Measurements from ENCODE around the gene GIGYF1. TPM values are rescaled to one million over a fixed set of nuclear protein-coding genes. Genes with fewer than 3 reads are reported as not detected.

Gene GIGYF1
- total and polyA plus RNA-seq, 2 donors, result 17.1 to 27.2 TPM

DNA sequence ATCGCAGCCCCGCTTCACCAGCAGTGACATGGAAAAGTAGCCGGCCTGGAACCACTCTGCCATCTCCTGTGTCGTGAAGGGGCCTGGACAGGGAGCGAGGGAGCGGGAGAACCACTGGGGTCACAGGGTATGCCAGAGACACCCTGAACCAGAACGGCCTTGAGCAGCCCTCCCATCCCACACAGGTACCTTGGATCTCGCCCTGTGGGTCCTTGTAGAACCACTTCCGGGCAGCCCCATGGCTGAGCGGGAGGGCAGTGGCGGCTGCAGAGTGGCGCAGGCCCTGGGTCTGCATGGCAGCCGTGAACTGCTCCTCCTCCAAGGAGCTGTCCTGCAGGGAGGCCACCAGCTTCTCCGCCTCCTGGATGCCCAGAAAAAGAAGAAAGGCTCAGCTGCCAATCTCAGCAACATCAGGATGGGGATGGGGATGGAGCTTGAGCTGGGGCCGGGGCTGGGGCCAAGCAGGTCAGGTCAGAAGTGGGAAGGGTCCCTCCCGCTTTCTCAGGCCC is 9.5 kb downstream of the GIGYF1 start:
- no peak for DNase-seq (ENCODE audit: extremely low spot score)
- Histone ChIP-seq H3K4me3 (ENCODE audit: low read depth, low read length) (no peak overlapping the region), H3K27ac (ENCODE audit: low read depth) (no peak overlapping the region), H3K36me3 (ENCODE audit: insufficient read depth) (peaks cover 16% of the 10 kb centered on the region), H3K4me1 (ENCODE audit: insufficient read depth) (no peaks in the 10 kb centered on the region)
- 94% methylated on average over 16 of the region's 16 CpGs for WGBS

DNA sequence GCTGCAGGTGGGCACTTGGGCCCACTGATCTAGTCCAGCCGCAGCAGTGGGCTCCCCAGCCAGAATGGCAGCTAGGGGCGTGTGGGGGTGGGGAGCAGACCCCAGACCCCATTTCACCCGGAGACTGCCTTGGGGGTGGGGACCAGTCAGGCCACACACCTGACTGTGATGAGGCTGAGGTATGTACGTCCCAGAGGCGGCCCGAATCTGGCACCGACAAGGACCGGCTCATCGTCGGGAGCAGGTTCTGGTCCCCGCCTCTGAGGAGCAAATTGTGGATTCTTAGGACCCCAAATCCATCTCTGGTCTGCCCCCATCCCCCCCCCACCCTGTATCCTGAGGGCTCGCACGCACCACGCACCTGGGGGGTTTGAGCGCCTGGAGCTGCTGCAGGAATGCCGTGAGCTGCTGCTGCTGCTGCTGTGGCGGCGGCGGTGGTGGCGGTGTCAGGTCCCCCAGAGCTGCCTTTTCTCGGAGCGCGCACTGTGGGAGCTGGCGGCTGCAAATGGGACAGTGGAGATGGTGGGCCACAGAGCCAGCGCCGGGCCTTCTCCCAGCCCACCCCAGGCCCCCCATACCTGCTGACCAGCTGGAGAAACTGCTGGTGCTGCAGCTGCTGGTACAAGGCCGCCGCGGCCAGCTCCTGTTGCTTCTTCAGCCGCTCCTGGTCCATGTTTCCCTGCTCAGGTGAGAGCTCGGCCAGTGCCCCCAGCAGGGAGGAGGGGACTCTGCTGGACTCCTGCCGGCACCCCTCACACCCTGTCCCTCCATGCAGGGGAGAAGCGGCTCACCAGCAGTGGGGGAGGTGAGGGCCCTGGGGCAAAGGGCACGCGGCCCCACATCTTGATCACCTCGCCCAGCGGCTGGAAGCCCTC is 10.2 kb downstream of the GIGYF1 start:
- DNase-seq (ENCODE audit: extremely low spot score), result no peak
- Histone ChIP-seq H3K4me1 (ENCODE audit: insufficient read depth) (no peaks in the 10 kb centered on the region), H3K36me3 (ENCODE audit: insufficient read depth) (peaks cover 16% of the 10 kb centered on the region), H3K27ac (ENCODE audit: low read depth) (no peak overlapping the region), H3K4me3 (ENCODE audit: low read depth, low read length) (no peak overlapping the region)
- 92% methylated on average over 37 of the region's 37 CpGs for WGBS

DNA sequence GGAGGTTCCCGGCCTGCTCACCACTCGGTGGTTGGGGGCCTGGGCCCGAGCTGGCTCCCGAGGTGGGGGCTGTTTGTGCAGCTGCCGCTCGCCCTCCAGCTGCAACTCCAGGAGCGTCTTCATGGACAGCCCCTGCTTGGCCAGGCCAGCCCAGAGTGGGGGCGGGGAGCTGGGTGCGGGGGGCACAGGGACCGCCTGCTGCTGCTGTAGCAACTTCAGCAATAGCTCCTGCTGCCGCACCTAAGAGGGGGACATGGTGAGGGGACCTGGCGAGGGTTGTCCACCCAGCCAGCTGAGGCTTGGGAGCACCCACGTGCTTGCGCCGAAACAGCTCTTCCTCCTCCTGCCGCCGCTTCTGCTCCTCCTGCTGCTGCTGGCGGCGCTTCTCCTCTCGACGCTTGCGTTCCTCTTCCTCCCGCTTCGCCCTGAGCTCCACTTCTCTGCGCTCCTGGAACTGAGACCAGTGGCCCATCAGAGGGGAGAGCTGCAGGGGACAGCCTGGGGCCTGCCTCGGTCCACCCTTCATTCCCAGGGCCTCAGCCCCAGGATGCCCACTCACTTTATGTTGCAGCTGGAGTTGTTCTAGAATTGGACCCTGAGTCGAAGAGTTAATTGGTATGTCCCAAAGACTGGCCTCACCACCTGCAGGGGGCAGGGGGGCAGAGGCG is 10.9 kb downstream of the GIGYF1 start:
- 86% methylated on average over 28 of the region's 28 CpGs for WGBS
- no peak for DNase-seq (ENCODE audit: extremely low spot score)
- H3K4me3 ChIP-seq (ENCODE audit: low read depth, low read length), result no peak overlapping the region
- peaks cover 12% of the 10 kb centered on the region for H3K36me3 ChIP-seq (ENCODE audit: insufficient read depth)
- no peaks in the 10 kb centered on the region for H3K4me1 ChIP-seq (ENCODE audit: insufficient read depth)
- H3K27ac ChIP-seq (ENCODE audit: low read depth), result no peak overlapping the region

DNA sequence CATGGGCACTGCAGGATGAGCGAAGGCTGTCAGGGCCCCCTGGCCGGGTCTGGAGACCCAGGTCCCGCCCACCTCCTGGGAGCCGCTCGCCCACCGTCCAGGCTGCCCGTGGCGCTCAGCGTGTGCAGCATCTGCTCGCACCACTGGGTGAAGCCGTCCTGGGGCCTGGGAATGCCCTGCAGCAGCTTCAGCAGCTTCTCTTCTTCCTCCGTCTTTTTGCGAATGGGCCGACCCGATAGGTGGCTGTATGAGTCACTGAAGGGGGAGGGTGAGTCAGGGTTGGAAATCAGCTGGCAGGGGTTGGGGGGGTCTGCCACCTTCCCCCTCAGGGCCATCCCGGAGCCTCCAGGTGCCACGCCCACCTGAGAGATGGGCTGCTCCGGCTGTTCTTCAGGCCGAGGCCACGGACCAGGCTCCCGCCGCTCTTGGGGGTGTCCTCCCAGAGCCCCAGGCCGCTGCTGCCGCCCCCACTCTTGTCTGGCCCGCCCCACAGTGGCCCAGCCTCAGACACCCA is 11.8 kb downstream of the GIGYF1 start:
- no peak overlapping the region for H3K4me3 ChIP-seq (ENCODE audit: low read depth, low read length)
- no peaks in the 10 kb centered on the region for H3K4me1 ChIP-seq (ENCODE audit: insufficient read depth)
- DNase-seq (ENCODE audit: extremely low spot score), result no peak
- H3K36me3 ChIP-seq (ENCODE audit: insufficient read depth), result peaks cover 13% of the 10 kb centered on the region
- WGBS, result 71% methylated on average over 25 of the region's 25 CpGs
- H3K27ac ChIP-seq (ENCODE audit: low read depth), result no peak overlapping the region

DNA sequence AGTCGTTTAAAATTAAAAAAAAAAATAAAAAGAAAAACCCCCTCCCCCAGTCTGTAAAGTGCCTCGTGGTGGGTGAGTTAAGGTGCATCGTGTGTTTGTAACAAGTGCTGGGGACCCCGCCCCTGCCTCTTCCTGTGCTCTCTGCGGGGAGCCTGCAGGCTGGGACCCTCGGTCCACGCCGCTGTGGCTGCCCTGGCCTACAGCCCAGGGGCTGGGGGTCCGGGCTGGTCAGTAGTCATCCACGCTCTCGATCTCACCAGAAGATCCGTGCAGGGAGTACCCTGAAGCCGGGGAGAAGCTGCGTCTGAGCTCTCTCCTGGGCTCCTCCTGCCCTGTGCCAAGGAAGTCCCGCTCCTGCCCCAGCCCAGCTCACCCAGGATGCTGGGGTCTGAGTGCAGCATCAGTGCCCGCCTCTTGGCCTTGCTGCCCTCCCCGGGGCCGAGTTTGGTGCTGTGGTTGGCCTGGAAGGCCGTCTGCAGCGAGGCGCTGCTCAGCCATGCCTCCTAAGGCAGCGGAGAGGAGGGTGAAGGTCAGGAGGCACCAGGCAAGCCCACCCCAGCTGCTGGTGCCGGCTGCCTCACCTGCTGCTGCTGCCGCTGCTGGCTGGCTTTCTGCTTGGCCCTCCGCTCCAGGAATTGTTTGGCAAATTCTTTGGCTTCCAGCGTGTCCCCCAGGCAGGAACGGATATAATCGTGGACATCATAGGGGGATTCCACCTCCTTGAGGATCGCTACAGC is 12.4 kb downstream of the GIGYF1 start:
- 79% methylated on average over 29 of the region's 29 CpGs for WGBS
- Histone ChIP-seq H3K4me1 (ENCODE audit: insufficient read depth) (no peaks in the 10 kb centered on the region), H3K27ac (ENCODE audit: low read depth) (no peak overlapping the region), H3K4me3 (ENCODE audit: low read depth, low read length) (no peak overlapping the region), H3K36me3 (ENCODE audit: insufficient read depth) (peaks cover 15% of the 10 kb centered on the region)
- no peak for DNase-seq (ENCODE audit: extremely low spot score)

DNA sequence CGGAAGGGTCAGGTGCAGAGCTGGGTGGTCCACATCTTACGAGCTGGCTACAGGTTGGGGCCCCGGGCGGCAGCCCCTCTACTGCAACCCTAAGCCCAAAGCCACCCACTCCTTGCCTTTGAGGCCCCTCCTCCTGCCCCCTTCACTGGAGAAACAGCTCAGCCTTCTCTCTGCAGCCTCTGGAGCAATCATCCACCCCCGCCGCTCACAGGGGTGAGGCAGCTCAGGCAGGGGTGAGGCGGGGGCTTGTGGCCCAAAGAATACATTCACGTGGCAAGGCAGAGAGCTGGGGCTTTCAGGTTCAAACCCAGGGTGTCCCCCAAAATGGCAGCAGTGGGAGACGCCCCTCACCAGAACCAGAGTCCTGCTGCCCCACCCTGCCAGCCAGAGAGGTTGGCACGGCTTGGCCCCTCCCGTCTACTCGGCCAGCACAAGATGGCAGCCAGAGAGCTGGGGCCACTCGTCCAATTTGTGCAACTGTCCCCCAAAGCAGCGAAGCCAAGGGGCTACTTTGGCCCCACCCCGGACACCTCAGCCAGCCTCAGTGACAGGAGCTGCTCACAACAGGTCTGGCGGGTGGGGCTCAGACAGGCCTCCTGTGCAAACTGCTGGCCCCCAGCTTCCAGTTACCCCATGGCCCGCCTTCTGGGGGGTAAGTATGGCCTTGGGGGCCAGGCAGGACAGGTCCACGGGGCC is 13.3 kb downstream of the GIGYF1 start:
- Histone ChIP-seq H3K4me1 (ENCODE audit: insufficient read depth) (no peaks in the 10 kb centered on the region), H3K27ac (ENCODE audit: low read depth) (no peak overlapping the region), H3K36me3 (ENCODE audit: insufficient read depth) (peaks cover 15% of the 10 kb centered on the region), H3K4me3 (ENCODE audit: low read depth, low read length) (no peak overlapping the region)
- 81% methylated on average over 18 of the region's 18 CpGs for WGBS
- DNase-seq (ENCODE audit: extremely low spot score), result no peak

DNA sequence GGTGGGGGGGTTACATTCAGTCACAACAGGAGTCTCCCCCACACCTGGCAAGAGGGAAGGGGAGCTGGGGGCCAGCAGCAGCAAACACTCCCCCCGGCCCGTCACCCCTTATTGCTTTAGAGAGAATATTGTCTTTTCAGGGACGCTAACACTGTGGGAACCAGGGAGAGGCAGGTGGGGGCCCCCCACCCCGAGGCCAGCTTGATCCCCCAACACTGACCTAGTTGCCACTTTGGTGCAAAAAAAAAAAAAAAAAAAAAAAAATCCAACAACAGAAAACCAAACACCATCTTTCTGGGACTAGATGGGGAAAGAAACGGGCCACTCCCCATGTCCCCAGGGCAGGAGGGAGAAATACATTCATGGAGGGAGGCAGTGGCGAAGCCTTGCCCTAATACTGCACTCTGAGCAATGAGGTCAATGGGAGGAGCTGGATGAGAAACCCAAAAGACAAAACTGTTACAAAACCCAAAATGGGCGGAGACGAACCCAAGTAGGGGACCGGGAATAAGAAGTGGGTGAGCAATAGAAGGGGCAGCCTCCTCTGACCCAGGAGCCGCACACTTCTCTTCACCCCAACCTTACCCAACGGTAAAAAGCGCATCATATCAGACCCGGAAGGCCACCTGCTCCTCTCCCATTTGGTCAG is 14.0 kb downstream of the GIGYF1 start:
- H3K4me1 ChIP-seq (ENCODE audit: insufficient read depth), result no peaks in the 10 kb centered on the region
- DNase-seq (ENCODE audit: extremely low spot score), result no peak
- 68% methylated on average over 13 of the region's 13 CpGs for WGBS
- peaks cover 15% of the 10 kb centered on the region for H3K36me3 ChIP-seq (ENCODE audit: insufficient read depth)
- H3K4me3 ChIP-seq (ENCODE audit: low read depth, low read length), result no peak overlapping the region
- no peak overlapping the region for H3K27ac ChIP-seq (ENCODE audit: low read depth)

DNA sequence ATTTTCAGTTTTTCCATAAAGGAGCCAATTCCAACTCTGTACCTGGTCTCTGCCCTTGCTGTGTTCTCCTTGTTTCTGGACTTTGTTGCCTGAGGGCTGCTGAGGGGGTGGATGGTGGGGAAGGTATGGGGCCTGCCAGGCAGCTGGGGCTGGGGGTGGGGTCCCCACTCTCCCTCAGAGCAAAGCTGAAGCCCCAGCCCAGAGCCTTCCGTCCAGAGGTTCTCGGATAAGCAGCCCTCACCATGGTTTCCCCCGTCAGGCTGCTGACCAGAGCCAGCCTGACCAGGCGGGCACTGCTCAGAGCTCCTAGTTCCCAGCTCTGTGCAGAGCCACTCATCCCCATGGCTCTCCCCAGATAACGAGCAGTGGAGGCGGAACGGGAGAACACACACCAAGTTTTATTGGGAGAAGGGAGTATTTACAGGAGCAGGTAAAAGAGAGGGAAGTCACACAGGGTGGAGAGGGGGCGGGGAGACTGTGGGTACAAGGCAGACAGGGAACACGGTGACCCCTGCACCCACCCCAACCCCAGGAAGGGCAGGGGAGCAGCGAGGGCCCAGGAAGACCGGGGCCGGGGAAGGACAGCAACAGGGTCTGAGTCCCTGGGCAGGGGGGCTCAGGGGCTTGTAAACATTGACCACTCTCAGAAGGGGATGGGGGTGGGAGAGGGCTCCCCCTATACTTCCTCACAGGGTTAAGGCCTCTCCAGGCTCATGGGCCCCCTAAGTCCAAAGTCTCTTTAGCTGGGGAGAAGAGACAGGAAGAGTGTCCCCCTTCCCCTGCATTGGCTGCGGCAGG is 14.7 kb downstream of the GIGYF1 start:
- Histone ChIP-seq H3K4me1 (ENCODE audit: insufficient read depth) (no peaks in the 10 kb centered on the region), H3K27ac (ENCODE audit: low read depth) (no peak overlapping the region), H3K36me3 (ENCODE audit: insufficient read depth) (peaks cover 11% of the 10 kb centered on the region), H3K4me3 (ENCODE audit: low read depth, low read length) (no peak overlapping the region)
- DNase-seq (ENCODE audit: extremely low spot score), result no peak
- 72% methylated on average over 13 of the region's 13 CpGs for WGBS

DNA sequence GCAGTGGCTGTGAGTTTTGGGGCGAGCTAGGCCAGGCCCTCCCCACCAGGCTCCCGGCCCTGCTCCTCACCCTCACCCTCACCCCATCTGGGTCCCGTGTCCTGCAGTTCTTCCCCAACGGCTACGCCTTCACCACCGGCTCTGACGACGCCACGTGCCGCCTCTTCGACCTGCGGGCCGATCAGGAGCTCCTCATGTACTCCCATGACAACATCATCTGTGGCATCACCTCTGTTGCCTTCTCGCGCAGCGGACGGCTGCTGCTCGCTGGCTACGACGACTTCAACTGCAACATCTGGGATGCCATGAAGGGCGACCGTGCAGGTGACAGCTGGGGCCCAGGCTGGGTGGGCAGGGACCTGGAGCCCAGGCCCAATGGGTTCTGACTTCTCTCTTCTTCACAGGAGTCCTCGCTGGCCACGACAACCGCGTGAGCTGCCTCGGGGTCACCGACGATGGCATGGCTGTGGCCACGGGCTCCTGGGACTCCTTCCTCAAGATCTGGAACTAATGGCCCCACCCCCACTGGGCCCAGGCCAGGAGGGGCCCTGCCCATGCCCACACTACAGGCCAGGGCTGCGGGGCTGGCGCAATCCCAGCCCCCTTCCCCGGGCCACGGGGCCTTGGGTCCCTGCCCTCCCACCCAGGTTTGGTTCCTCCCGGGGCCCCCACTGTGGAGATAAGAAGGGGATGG is 15.6 kb downstream of the GIGYF1 start:
- Histone ChIP-seq H3K4me3 (ENCODE audit: low read depth, low read length) (no peak overlapping the region), H3K4me1 (ENCODE audit: insufficient read depth) (no peaks in the 10 kb centered on the region), H3K36me3 (ENCODE audit: insufficient read depth) (peaks cover 8% of the 10 kb centered on the region), H3K27ac (ENCODE audit: low read depth) (no peak overlapping the region)
- 74% methylated on average over 35 of the region's 35 CpGs for WGBS
- no peak for DNase-seq (ENCODE audit: extremely low spot score)

DNA sequence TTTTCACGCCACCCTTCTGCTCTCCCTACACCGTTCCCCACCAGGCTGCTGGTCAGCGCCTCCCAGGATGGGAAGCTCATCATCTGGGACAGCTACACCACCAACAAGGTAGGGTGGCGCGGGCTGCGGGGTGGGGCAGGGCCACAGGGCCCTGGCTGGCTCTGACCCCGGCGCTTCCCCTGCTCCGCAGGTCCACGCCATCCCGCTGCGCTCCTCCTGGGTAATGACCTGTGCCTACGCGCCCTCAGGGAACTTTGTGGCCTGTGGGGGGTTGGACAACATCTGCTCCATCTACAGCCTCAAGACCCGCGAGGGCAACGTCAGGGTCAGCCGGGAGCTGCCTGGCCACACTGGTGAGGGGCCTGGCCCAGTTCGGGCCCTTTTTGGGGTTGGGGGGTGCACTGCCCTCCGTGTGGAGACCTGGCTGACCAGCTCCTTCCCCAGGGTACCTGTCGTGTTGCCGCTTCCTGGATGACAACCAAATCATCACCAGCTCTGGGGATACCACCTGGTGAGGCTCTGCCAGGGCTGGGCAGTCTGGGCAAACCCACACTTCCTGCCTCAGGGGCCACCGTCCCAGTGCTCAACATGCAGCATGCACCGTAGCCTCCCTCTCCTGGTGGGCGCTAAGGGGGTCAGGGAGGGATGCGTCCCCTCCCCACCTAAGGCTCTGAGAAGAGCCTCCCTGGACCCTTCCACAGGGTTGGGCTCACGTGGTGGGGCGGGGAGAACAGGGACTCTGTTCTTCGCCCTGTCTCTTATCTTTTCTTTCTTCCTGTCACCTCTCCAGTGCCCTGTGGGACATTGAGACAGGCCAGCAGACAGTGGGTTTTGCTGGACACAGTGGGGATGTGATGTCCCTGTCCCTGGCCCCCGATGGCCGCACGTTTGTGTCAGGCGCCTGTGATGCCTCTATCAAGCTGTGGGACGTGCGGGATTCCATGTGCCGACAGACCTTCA is 16.5 kb downstream of the GIGYF1 start:
- DNase-seq (ENCODE audit: extremely low spot score), result no peak
- peaks cover 7% of the 10 kb centered on the region for H3K36me3 ChIP-seq (ENCODE audit: insufficient read depth)
- WGBS, result 87% methylated on average over 36 of the region's 36 CpGs
- H3K4me3 ChIP-seq (ENCODE audit: low read depth, low read length), result no peak overlapping the region
- H3K4me1 ChIP-seq (ENCODE audit: insufficient read depth), result no peaks in the 10 kb centered on the region
- no peak overlapping the region for H3K27ac ChIP-seq (ENCODE audit: low read depth)

All from urinary bladder (tissue), 4 donors.